Neural cell (in vitro differentiated cells): ENCODE data around the gene DNAI1.

Source experiments
- TF ChIP-seq, protein P1 (sequence below): fragments of 450-650 bp; IDR thresholded peaks from 2 replicates; pipeline ENCODE4 v1.5.1; 2014; ENCODE audit warnings: antibody characterized with exemption, mild to moderate bottlenecking, moderate library complexity; ENCODE audit not compliant: poor library complexity, severe bottlenecking
- TF ChIP-seq, protein P2 (sequence below): IDR thresholded peaks from 2 replicates; pipeline ENCODE4 v1.6.1; 2012; ENCODE audit warnings: borderline replicate concordance

DNA sequence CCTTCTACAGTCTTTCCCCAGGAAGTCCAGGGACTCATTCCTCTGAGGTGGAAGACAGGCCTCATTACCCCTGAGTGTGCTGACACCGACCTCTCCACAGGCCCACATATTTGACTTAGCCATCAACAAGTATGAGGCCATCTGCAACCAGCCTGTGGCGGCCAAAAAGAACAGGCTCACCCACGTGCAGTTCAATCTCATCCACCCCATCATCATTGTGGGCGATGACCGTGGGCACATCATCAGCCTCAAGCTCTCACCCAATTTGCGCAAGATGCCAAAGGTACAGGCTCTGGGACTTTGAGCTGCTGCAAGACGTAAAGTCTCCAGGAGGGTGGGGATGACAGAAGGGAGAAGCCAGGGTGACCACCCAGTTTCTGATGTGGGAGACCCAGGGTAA, 58.6 kb downstream of the DNAI1 start:
- TF ChIP-seq, protein P1, sequence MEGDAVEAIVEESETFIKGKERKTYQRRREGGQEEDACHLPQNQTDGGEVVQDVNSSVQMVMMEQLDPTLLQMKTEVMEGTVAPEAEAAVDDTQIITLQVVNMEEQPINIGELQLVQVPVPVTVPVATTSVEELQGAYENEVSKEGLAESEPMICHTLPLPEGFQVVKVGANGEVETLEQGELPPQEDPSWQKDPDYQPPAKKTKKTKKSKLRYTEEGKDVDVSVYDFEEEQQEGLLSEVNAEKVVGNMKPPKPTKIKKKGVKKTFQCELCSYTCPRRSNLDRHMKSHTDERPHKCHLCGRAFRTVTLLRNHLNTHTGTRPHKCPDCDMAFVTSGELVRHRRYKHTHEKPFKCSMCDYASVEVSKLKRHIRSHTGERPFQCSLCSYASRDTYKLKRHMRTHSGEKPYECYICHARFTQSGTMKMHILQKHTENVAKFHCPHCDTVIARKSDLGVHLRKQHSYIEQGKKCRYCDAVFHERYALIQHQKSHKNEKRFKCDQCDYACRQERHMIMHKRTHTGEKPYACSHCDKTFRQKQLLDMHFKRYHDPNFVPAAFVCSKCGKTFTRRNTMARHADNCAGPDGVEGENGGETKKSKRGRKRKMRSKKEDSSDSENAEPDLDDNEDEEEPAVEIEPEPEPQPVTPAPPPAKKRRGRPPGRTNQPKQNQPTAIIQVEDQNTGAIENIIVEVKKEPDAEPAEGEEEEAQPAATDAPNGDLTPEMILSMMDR, result no peak
- TF ChIP-seq, protein P2, sequence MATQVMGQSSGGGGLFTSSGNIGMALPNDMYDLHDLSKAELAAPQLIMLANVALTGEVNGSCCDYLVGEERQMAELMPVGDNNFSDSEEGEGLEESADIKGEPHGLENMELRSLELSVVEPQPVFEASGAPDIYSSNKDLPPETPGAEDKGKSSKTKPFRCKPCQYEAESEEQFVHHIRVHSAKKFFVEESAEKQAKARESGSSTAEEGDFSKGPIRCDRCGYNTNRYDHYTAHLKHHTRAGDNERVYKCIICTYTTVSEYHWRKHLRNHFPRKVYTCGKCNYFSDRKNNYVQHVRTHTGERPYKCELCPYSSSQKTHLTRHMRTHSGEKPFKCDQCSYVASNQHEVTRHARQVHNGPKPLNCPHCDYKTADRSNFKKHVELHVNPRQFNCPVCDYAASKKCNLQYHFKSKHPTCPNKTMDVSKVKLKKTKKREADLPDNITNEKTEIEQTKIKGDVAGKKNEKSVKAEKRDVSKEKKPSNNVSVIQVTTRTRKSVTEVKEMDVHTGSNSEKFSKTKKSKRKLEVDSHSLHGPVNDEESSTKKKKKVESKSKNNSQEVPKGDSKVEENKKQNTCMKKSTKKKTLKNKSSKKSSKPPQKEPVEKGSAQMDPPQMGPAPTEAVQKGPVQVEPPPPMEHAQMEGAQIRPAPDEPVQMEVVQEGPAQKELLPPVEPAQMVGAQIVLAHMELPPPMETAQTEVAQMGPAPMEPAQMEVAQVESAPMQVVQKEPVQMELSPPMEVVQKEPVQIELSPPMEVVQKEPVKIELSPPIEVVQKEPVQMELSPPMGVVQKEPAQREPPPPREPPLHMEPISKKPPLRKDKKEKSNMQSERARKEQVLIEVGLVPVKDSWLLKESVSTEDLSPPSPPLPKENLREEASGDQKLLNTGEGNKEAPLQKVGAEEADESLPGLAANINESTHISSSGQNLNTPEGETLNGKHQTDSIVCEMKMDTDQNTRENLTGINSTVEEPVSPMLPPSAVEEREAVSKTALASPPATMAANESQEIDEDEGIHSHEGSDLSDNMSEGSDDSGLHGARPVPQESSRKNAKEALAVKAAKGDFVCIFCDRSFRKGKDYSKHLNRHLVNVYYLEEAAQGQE, result no peak
